Fibroblast of lung (primary cell): ENCODE data around the gene PLEKHB2. TPM values are rescaled to one million over a fixed set of nuclear protein-coding genes. Genes with fewer than 3 reads are reported as not detected.
A peak's percentile ranks its signal among the peaks of the same experiment; 100 is the strongest.
"Not testable (repeated sequence)": the region's sequence is repeated elsewhere in the genome, so short reads cannot be mapped to it uniquely, and the experiment has no call there.

ENCODE experiments used
- DNase-seq, 2 donors: peaks; one replicate each; pipeline versions ENCODE4 v3.0.0 to v3.0.0-alpha.2; 2010; ENCODE audit warnings: low read depth in 2 of 2
- H2AFZ ChIP-seq: 2 replicates; pipeline ENCODE4 v1.5.1; 2012; ENCODE audit warnings: low read length, control low read depth, inconsistent platforms
- H3K27ac ChIP-seq: 2 replicates; pipeline ENCODE4 v1.5.1; 2011; ENCODE audit warnings: low read length, control low read depth; ENCODE audit not compliant: insufficient read depth
- H3K27me3 ChIP-seq: 2 replicates; pipeline ENCODE4 v1.5.1; 2011; ENCODE audit warnings: mild to moderate bottlenecking, low read length; ENCODE audit not compliant: control insufficient read depth, insufficient read depth
- H3K36me3 ChIP-seq: 2 replicates; pipeline ENCODE4 v1.5.1; 2011; ENCODE audit warnings: low read length; ENCODE audit not compliant: control insufficient read depth, insufficient read depth
- H3K4me1 ChIP-seq: 2 replicates; pipeline ENCODE4 v1.5.1; 2011; ENCODE audit warnings: low read length; ENCODE audit not compliant: control insufficient read depth, insufficient read depth; ENCODE audit errors: extremely low read depth
- H3K4me2 ChIP-seq: 2 replicates; pipeline ENCODE4 v1.5.1; 2011; ENCODE audit warnings: low read length, control low read depth; ENCODE audit not compliant: insufficient read depth; ENCODE audit errors: extremely low read depth
- H3K4me3 ChIP-seq, 4 experiments: fragments of 200-600 bp in 1 of 4; sonication (generic) in 1 of 4; replicated peaks in 1 of 4; 2 replicates each; pipeline ENCODE4 v1.5.1; 2011 to 2016; ENCODE audit warnings: low read length in 4 of 4, low read depth in 3 of 4, mild to moderate bottlenecking in 3 of 4, control low read depth in 2 of 4, inconsistent platforms in 1 of 4, mixed read lengths in 1 of 4; ENCODE audit not compliant: insufficient read depth in 1 of 4; ENCODE audit errors: control extremely low read depth in 1 of 4
- H3K79me2 ChIP-seq: 2 replicates; pipeline ENCODE4 v1.5.1; 2012; ENCODE audit warnings: mild to moderate bottlenecking, low read length, inconsistent platforms; ENCODE audit not compliant: control insufficient read depth, insufficient read depth
- H3K9ac ChIP-seq: 2 replicates; pipeline ENCODE4 v1.5.1; 2011; ENCODE audit warnings: mild to moderate bottlenecking, low read length, control low read depth; ENCODE audit not compliant: insufficient read depth
- H3K9me3 ChIP-seq: 2 replicates; pipeline ENCODE4 v1.5.1; 2012; ENCODE audit warnings: low read depth, low read length; ENCODE audit not compliant: control insufficient read depth, insufficient read depth
- H4K20me1 ChIP-seq: 2 replicates; pipeline ENCODE4 v1.5.1; 2011; ENCODE audit warnings: low read length; ENCODE audit not compliant: control insufficient read depth, insufficient read depth; ENCODE audit errors: extremely low read depth
- polyA plus RNA-seq, 2 donors: library from polyadenylated mRNA; depleted of rRNA in 1 of 2; stranded (reverse) in 1 of 2; unstranded in 1 of 2; fragments of >200 nt; gene quantifications; 2 replicates each; pipeline ENCODE4 v1.2.1, GENCODE V29; 2011 to 2012; ENCODE audit warnings: missing spikeins in 1 of 2
- total RNA-seq: library from RNA; depleted of rRNA; stranded (reverse); fragments of >200 nt; gene quantifications from 2 replicates; pipeline ENCODE4 v1.2.1, GENCODE V29; 2014

PLEKHB2 gene
- total and polyA plus RNA-seq, 2 donors (not counting 1 experiment from before 2014, with no cell fraction given) = 79.6 to 94.0 TPM

DNA sequence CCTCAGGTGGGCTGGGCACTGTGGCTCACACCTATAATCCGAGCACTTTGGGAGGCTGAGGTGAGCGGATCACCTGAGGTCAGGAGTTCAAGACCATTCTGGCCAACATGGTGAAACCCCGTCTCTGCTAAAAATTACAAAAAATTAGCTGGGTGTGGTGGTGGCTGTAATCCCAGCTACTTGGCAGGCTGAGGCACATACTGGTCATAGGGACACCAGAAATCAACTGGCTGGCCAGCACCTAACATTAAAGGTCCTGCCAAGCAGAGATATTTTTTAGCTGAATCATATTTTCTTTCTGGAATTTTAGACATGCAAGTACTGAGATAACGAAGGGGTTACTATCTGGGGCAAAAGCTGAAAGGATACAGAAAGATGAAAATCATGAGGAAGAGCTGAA is 76.3 kb downstream of the PLEKHB2 start:
- not testable (repeated sequence) for H3K4me2 ChIP-seq, H2AFZ ChIP-seq, H3K9me3 ChIP-seq, H3K27me3 ChIP-seq, H3K79me2 ChIP-seq, H3K9ac ChIP-seq, H4K20me1 ChIP-seq, H3K36me3 ChIP-seq, H3K27ac ChIP-seq, H3K4me1 ChIP-seq, H3K4me3 ChIP-seq
- peak in 1 of 2 donors; percentile 33 for DNase-seq

DNA sequence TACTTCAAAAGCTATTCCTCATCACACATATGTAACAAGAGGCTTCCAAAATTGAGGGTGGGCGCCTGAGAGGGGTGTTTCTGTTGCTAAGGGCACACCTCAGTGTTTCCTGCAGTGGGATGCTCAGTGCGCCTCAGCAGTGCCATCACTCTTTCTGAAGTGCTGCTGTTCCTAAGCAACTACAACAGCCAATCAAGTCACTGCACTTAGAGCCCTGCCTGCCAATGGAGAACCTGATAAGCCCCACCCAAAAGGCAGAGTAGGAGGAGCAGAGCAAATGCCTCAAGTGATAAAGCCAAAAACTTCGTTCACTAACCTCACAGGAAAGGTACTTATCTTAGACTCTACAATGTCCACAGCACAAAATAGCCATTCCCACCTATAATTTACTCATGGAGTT is 88.3 kb downstream of the PLEKHB2 start:
- not testable (repeated sequence) for H3K27ac ChIP-seq, H3K36me3 ChIP-seq, H3K4me1 ChIP-seq, H2AFZ ChIP-seq, DNase-seq, H4K20me1 ChIP-seq, H3K27me3 ChIP-seq, H3K4me2 ChIP-seq, H3K79me2 ChIP-seq, H3K9ac ChIP-seq, H3K4me3 ChIP-seq, H3K9me3 ChIP-seq

DNA sequence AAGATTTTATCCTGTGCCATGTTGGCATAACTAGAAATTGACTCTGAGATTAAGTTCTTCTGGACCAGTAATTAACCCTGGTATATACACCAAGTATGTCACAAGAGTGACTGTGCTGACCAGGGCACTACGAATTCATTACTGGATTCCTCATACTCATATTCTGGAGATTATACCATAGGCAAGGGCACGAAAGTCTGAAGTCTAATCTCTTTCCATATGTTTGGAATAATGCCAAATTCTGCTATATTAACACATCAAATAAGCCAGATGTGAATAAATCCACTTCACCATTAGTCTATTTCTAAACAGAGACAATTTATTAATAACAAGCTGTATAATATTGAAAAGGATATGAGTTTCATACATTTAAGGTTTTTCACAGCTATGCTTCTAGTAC is 91.0 kb downstream of the PLEKHB2 start:
- not testable (repeated sequence) for H4K20me1 ChIP-seq, H3K9me3 ChIP-seq, H3K79me2 ChIP-seq, DNase-seq, H3K4me3 ChIP-seq, H3K4me1 ChIP-seq, H3K27ac ChIP-seq, H3K27me3 ChIP-seq, H3K4me2 ChIP-seq, H3K36me3 ChIP-seq, H3K9ac ChIP-seq, H2AFZ ChIP-seq

Other genes starting within 250 kb of the PLEKHB2 start
- 71.2 and 79.1 TPM in 2 replicates for gene FAM168B, start 11.9 kb upstream of the PLEKHB2 start, total RNA-seq
- 87.8 and 95.8 TPM in 2 replicates for gene FAM168B, start 11.9 kb upstream of the PLEKHB2 start, polyA plus RNA-seq
- not detected in 2 replicates for gene POTEE, start 104.2 kb downstream of the PLEKHB2 start, total RNA-seq
- gene POTEE, start 104.2 kb downstream of the PLEKHB2 start, polyA plus RNA-seq = 0.02 TPM in 2 replicates